Ishikawa (cell line): ENCODE data around the gene ANKFN1.

Experiments used
- CEBPB ChIP-seq: IDR thresholded peaks from 2 replicates; pipeline ENCODE4 v1.6.1; 2012
- CREB1 ChIP-seq: IDR thresholded peaks from 2 replicates; pipeline ENCODE4 v1.6.1; 2012; ENCODE audit warnings: low read depth
- EGR1 ChIP-seq: IDR thresholded peaks from 2 replicates; pipeline ENCODE4 v1.6.1; 2012
- FOXM1 ChIP-seq: IDR thresholded peaks from 2 replicates; pipeline ENCODE4 v1.6.1; 2012; ENCODE audit warnings: low read depth, borderline replicate concordance
- TAF1 ChIP-seq: IDR thresholded peaks from 2 replicates; pipeline ENCODE4 v1.6.1; 2012; ENCODE audit warnings: low read depth, mild to moderate bottlenecking
- TEAD4 ChIP-seq: IDR thresholded peaks from 2 replicates; pipeline ENCODE4 v1.6.1; 2012
- TF ChIP-seq, protein P1 (sequence below): IDR thresholded peaks from 2 replicates; pipeline ENCODE4 v1.6.1; 2012; ENCODE audit warnings: low read depth, mild to moderate bottlenecking
- TF ChIP-seq, protein P2 (sequence below): IDR thresholded peaks from 2 replicates; pipeline ENCODE4 v1.6.1; 2012

DNA sequence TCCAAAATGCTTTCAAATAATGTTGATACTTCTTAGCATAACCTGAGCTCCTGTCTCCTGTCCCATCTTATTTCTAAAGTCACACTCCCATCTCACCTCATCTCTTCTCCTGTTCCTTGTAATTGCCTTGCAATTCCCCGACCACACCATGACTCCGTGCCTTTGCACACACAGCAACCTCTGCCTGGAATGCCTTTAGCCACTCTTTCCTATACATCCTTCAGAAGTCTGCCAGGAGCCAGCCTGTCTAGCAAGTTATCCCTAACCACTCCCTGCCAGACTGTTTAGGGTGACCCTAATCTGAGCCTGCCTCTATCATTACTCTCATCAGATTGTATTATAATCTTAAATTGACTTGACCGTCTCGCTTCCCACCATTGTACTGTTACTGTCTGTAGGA, 272.2 kb downstream of the ANKFN1 start:
- no peak for TF ChIP-seq TAF1
- TF ChIP-seq TEAD4 = no peak
- no peak for TF ChIP-seq EGR1
- no peak for TF ChIP-seq CEBPB
- TF ChIP-seq FOXM1 = no peak
- TF ChIP-seq, protein P1, sequence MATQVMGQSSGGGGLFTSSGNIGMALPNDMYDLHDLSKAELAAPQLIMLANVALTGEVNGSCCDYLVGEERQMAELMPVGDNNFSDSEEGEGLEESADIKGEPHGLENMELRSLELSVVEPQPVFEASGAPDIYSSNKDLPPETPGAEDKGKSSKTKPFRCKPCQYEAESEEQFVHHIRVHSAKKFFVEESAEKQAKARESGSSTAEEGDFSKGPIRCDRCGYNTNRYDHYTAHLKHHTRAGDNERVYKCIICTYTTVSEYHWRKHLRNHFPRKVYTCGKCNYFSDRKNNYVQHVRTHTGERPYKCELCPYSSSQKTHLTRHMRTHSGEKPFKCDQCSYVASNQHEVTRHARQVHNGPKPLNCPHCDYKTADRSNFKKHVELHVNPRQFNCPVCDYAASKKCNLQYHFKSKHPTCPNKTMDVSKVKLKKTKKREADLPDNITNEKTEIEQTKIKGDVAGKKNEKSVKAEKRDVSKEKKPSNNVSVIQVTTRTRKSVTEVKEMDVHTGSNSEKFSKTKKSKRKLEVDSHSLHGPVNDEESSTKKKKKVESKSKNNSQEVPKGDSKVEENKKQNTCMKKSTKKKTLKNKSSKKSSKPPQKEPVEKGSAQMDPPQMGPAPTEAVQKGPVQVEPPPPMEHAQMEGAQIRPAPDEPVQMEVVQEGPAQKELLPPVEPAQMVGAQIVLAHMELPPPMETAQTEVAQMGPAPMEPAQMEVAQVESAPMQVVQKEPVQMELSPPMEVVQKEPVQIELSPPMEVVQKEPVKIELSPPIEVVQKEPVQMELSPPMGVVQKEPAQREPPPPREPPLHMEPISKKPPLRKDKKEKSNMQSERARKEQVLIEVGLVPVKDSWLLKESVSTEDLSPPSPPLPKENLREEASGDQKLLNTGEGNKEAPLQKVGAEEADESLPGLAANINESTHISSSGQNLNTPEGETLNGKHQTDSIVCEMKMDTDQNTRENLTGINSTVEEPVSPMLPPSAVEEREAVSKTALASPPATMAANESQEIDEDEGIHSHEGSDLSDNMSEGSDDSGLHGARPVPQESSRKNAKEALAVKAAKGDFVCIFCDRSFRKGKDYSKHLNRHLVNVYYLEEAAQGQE = no peak
- TF ChIP-seq CREB1 = no peak
- TF ChIP-seq, protein P2, sequence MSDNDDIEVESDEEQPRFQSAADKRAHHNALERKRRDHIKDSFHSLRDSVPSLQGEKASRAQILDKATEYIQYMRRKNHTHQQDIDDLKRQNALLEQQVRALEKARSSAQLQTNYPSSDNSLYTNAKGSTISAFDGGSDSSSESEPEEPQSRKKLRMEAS = no peak
